D721Med (cell line): ENCODE data around the gene ZSCAN16.

Experiments used
- DNase-seq: peaks from one replicate; pipeline ENCODE4 v3.0.0; 2011; ENCODE audit warnings: low spot score; ENCODE audit not compliant: insufficient read length
- FAIRE-seq: peaks from 2 replicates; lab custom pipeline; 2011; peaks lifted over from hg19 to GRCh38; lab: Jason Lieb, UNC
- TF ChIP-seq, protein P1 (sequence below): IDR thresholded peaks from 2 replicates; pipeline ENCODE4 v1.5.1; 2012; ENCODE audit warnings: mild to moderate bottlenecking, control low read depth; ENCODE audit not compliant: insufficient read depth; ENCODE audit errors: missing control alignments

The ZSCAN16 gene

DNA sequence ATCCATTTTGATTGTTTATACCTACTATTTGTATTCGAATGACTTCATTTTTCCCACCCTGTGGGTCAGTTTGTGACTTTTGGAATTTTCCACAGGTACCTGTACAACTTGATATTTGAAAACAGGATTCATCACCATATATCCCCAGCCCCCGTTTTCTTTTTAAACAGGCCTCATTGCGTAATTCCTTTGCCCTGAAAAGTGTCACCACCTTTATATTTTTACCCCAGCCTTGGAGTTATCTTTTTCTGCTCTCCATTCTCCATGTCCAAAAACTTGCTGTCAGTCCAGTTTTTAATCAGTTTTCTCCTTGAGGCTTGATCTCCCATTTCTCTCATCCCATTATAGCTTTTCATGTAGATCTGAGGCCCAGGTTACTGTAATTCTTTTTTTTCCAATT lies 33.9 kb downstream of the ZSCAN16 start:
- TF ChIP-seq, protein P1, sequence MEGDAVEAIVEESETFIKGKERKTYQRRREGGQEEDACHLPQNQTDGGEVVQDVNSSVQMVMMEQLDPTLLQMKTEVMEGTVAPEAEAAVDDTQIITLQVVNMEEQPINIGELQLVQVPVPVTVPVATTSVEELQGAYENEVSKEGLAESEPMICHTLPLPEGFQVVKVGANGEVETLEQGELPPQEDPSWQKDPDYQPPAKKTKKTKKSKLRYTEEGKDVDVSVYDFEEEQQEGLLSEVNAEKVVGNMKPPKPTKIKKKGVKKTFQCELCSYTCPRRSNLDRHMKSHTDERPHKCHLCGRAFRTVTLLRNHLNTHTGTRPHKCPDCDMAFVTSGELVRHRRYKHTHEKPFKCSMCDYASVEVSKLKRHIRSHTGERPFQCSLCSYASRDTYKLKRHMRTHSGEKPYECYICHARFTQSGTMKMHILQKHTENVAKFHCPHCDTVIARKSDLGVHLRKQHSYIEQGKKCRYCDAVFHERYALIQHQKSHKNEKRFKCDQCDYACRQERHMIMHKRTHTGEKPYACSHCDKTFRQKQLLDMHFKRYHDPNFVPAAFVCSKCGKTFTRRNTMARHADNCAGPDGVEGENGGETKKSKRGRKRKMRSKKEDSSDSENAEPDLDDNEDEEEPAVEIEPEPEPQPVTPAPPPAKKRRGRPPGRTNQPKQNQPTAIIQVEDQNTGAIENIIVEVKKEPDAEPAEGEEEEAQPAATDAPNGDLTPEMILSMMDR, result no peak
- FAIRE-seq (no peak), DNase-seq (no peak)

DNA sequence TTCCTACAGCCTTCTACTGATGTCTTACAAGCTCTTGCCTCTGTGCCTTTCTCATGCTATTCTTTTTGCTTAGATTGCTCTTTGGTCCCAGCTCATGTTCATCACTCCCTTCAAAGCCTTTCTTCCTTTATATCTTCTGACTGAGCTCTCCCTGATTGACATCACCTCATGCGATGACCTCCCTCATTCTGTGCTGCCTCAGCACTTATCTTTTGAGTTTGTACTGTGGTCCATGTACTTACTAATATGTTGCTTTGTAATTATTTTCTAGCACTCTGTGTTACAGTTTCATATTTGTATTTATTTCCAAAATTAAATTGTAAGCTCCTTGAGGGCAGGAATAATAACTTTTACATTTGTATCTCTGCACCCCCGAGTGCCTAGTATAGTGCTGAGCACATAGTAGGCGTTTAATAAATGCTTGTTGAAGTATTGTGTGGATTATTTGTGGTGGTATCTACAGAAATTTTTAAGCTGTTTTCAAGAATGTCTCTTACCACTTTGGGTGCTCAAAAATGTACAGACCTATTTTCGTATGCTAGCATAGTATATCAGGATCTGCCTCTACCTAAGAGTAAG lies 34.7 kb downstream of the ZSCAN16 start:
- no peak for FAIRE-seq
- TF ChIP-seq, protein P1, result no peak

DNA sequence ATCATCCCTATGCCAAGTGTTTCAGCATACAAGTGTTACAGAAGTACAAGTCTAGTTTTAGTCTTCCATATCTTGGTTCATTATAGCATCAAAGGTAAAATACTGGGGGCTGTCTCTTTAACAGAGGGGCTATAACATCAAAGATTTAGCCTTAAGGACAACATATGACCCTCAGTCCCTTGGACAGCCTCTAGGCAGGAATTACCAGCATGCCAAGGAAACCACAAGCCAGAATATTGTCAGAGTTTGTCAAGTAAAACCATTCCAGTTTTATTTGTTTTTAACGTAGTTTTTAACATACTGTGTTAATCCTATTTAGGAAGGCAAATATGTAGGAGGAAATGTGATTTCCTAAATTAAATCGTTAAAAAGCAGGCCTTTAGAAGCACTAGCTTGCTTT lies 35.8 kb downstream of the ZSCAN16 start:
- TF ChIP-seq, protein P1, result no peak
- DNase-seq (no peak), FAIRE-seq (no peak)

More for the DNA sequence above, 34.7 kb downstream of the ZSCAN16 start:
- DNase-seq, result no peak

DNA sequence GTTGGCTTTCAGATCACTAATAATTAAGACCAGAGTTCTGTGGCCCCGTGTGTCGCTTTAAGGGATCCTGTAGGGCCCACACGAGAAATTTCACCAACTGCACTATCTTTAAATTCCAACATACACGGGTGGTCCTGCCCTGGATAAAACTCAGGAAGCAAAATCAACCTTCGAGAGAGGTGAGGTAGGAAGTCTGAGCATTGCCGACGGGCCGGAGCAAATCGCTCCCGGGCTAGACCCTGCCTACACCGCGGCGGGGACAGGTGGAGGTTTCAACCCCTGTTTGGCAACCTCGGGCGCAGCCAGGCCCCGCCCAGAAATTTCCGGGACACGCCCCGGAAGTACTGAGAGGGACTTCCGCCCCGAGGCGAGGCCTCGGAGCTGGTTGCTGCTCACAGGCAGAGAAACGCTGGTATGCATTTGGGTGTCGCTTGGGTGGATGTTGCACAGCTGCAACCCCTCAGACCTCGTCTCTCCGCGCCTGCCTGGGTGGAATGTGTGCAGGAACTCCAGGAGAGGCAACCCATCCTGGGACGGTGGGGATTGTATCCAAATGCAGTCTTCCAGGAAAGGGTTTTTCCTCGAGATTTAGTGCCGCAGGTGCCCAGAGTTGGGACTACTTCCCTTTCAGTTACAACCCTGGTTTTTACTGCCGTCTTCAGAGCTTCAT lies 37.1 kb downstream of the ZSCAN16 start:
- FAIRE-seq (no peak), DNase-seq (no peak)
- TF ChIP-seq, protein P1, result no peak

DNA sequence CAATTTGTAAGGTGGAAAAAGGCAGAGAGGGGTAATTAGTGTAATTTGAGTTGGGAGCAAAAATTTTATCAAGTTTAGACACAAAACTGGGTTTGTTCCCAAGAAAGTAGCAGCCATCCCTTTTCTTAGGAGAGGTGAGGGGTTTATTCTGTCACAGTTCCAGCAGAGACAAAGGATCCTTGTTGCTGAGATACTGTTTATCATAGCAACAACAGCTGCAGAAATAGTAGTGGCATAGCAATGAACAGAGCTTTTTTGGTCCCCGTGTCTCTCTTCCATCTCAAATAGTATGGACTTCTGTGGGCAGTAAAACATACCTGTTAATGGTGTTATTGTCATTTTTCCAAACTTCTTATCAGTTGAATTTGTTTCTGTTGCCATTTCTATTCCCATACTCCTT lies 41.2 kb downstream of the ZSCAN16 start:
- DNase-seq (no peak), FAIRE-seq (no peak)
- TF ChIP-seq, protein P1, result no peak

DNA sequence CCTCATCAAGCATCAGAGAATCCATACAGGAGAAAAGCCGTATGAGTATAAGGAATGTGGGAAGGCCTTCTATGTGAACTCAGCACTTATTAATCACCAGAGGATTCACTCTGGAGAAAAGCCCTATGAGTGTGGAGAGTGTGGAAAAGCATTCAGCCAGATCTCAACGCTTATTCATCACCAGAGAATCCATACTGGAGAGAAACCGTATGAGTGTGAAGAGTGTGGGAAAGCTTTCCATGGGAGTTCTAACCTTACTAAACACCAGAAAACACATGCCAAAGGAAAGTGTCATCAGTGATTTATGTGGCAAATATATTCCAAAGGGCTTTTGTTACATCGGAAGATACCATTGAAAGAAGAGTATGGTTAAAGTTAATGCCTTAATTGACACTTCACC lies 42.7 kb downstream of the ZSCAN16 start:
- TF ChIP-seq, protein P1, result no peak
- DNase-seq, result no peak
- FAIRE-seq, result no peak

DNA sequence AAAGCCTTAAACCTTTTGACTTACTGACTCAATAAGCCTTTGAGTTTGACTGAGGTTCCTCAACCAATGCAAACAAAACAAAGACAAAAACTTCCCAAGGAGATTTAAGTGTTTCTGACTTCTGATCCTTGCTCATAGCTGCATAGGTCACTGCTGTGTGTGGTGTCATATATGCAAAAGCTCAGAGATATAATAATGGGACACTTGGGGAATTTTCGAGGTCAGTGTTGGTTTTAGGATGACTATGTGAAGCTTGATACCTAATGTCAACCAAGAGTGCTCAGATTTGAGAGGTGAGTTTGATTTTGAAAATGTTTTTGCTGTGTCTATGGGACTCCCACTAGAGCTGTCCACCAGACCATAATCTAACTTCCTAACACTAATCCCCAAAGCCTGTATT lies 43.5 kb downstream of the ZSCAN16 start:
- DNase-seq, result no peak
- no peak for FAIRE-seq
- TF ChIP-seq, protein P1, result no peak
